Germinal center (tissue), 1 donor: ENCODE results near the gene ANKZF1.
A peak's percentile ranks its signal among the peaks of the same experiment; 100 is the strongest.
"Not testable (repeated sequence)": the region's sequence is repeated elsewhere in the genome, so short reads cannot be mapped to it uniquely, and the experiment has no call there.

Source experiments
- DNase-seq: peaks from one replicate; pipeline ENCODE4 v3.0.0; 2012; ENCODE audit warnings: mixed read lengths, low spot score

The ANKZF1 gene

DNA sequence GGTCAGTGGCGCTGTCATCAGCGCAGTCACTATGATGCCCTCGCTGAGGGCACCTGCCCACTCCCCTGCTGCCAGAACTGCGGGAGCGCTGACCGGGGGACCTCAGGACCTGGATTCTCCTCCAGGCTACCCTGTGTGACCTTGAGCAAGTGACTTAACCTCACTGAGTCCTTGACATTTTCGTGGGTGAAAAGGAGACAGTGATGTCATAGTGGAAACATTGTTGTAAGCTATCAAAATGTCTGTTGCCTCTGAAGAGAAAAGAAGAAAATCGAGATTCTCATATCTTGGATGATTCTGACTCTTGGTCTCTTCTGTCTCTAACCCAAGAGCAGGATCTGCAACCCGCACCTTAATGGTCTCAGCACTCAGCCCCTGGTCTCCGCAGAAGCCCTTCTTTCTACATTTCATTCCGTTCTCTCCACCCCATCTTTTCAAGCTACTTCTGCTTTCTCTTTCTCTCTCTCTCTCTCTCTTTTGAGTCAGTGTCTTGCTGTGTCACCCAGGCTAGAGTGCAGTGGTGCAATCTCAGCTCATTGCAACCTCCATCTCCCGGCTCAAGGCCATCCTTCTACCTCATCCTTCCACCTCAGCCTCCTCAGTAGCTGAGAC, 25.1 kb downstream of the ANKZF1 start:
- peak; percentile 66 for DNase-seq

DNA sequence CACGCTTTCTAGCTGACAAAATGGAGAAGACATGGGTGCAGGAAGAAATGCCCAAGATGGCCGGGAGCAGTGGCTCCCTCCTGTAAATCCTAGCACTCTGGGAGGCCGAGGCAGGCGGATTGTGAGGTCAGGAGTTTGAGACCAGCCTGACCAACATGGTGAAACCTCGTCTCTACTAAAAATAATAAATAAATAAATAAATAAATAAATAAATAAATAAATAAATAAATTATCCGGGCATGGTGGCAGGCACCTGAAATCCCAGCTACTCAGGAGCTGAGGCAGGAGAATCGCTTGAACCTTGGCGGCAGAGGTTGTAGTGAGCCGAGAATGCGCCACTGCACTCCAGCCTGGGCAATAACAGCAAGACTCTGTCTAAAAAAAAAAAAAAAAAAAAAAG, 29.3 kb downstream of the ANKZF1 start:
- DNase-seq = not testable (repeated sequence)

GRCh38 chr2:219261024-219261855, 31.6 kb downstream of the ANKZF1 start:
- no peak for DNase-seq

GRCh38 chr2:219266232-219266631, 36.6 kb downstream of the ANKZF1 start:
- DNase-seq = no peak

- DNase-seq = no peak
These were observed 37.3 kb downstream of the ANKZF1 start for GRCh38 chr2:219266886-219267285.

DNA sequence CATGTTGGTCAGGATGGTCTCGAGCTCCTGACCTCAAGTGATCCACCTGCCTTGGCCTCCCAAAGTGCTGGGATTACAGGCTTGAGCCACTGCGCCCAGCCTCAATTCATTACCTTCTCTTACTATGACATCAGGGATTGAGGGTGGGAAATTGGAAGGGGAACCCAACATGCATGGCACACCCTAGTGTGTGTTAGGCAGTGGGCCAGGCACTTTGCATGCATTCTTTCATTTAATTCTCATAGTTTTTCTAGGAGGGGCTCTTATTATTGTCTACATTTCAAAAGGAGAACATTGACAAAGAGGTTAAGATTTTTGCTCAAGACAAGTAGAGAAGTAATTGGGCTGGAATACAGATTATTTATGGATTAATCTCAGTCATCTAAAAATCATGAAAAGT, 38.7 kb downstream of the ANKZF1 start:
- no peak for DNase-seq

DNA sequence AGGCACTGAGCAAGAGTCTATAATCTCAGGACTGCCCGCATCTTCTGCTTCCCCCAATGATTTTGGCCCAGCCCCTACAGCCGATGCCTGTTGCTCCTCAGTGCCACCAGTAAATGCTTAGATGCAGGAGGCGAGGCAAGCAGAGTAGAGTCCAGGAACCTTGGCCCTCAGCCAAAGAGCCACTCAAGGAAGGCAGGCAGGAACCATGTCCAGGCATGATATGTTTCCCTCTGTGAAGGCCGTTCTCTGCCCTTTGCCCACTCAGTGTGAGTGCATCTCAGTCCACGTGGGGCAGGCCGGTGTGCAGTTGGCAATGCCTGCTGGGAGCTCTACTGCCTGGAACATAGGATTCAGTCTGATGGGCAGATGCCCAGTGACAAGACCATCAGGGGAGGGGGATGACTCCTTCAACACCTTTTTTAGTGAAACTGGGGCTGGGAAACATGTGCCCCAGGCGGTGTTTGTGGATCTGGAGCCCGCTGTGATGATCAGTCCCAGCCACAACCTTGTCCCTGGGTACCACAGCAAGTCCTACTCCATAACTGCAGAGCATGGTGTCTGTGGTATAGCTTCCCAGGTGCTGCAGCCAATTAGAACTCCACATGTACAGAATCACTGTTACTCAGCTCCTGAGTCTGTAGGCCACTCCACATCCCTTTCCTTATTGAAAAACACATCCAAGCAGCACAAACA, 39.9 kb downstream of the ANKZF1 start:
- no peak for DNase-seq

DNA sequence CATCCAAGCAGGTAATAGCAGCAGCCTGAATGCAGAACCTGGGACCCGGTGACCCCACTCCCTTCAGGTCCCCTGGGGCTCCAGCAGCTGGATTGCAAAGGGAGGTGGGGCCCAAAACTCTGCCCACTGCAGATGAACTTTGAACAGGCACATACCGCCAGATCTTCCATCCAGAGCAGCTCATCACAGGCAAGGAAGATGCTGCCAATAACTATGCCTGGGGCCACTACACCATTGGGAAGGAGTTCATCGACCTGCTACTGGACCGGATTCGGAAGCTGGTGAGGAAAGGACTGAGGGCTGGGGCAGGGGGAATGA, 40.4 kb downstream of the ANKZF1 start:
- no peak for DNase-seq

DNA sequence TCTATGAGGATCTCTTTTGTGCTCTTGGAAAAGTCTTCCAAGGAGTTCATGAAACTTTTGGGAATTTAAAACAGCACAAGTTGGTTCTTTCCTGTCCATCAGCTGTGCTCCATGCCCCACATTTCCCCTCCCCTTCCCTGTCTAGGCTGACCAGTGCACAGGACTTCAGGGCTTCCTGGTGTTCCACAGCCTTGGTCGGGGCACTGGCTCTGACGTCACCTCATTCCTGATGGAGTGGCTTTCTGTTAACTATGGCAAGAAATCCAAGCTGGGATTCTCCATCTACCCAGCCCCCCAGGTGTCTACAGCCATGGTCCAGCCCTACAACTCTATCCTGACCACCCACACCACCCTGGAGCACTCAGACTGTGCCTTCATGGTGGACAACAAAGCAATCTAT, 41.4 kb downstream of the ANKZF1 start:
- DNase-seq = no peak

GRCh38 chr2:219272356-219272755, 42.8 kb downstream of the ANKZF1 start:
- DNase-seq = no peak

DNA sequence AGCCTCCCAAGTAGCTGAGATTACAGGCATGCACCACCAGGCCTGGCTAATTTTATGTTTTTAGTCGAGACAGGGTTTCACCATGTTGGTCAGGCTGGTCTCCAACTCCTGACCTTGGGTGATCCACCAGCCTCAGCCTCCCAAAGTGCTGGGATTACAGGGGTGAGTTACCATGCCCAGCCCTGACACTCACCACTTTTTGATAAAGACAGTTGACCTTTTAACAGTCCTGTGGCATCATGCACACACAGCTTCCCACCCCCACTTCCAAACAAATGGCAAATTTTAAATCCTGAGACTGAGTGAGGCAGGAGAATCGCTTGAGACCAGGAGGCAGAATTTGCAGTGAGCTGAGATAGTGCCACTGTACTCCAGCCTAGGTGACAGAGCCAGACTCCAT, 43.4 kb downstream of the ANKZF1 start:
- no peak for DNase-seq

DNA sequence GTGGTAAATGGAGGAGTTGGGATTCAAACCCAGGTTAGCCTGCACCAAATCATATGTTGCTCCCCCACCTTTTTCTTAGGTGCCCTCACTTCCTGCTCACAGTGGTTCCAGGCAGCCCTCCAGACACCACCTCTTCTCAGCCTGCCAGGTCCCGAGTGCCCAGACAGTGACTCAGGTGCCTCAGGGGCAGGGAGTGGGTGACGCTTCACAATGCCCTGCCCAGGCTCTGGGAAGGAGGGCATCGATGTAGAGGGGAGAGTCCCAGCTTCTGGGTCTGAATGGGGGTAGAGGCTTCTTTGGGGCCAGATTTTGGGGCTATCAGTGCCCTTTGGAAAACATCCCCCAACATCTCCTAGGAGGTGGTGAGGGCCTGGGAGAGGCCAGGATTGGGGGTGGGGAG, 44.3 kb downstream of the ANKZF1 start:
- no peak for DNase-seq

DNA sequence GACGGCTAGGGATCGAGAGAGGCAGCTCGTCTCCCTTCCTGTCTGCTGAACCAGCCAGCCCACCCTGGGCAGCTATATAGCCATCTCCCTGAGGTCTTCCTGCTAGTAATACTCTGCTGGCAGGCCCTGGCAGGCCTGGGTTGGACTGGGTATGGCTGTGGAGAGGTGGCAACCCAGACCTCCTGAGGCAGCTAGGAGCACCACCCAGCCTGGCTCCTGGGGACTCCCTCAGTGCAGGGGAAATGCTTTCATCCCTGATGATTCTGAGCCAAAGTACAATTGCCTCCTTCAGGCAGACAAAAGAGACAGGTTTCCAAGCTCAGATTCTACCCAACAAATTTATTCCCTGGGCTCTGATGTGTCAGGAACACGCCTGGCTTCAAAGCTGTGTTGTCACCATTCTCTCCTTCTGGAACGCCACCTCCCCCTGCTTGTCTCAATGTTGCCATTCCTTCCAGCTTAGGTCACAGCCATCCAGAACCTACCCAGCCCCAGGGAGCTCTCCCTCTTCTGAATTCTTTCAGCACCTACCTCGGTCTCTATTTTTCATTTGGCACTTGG, 44.8 kb downstream of the ANKZF1 start:
- DNase-seq = no peak

- DNase-seq = peak; percentile 79
These were observed 48.4 kb downstream of the ANKZF1 start for GRCh38 chr2:219277703-219278654.

DNA sequence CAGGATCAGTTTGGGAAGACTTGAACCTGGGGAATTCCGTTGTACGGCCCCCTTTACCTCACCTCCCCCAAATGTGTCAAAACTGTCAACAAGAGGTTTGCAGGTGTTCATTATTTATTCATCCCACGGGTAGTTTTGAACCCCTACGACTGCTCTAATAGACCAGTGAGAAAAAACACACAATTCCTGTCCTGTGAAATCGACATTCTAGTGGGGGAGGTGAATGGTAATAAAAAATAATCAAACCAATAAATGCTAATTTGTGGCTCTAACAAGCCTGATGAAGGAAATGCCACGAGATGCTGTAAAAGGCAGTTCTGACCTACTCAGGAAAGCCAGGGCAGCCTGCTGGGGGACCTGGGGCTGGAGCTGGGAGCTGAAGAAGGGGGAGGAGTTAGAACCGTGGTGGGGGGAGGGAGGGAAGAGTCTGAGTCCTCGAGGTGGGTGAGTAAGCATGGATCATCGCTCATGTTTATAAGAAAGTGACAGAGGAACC, 49.1 kb downstream of the ANKZF1 start:
- peak; percentile 65 for DNase-seq

DNA sequence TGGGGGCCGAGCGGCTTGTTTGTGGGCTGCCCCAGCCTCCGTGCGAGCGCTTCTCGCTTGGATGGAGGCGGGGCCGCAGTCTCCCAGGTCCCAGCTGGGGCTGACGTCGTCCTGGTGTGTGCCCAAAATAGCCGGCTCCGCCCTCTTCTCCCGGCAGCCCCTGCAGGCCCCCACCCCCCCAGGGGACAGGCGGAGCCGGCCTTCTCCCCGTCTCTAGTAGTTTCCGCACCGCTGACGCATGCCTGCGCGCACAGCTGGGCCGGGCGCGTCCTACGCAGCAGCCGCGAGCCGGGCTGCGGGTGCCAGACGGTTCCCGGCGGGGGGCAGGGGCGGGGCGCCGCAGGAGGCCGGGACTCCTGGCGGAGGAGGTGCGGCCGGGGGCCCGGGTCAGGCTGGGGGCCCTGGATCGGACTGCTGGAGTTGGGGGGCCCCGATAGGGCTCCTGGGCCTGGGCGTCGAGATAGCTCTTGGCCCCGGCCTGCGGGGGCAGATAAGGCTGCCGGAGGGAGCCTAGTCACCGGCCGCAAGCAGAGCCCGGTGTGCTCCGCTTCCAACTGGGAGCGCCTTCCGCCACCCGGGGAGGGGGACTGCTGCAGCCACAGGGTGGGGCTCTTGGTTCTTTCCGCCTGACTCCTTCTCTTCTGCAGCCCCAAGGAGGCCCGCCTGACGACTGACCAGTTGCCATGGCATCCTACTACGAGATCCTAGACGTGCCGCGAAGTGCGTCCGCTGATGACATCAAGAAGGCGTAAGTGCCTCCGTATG, 49.7 kb downstream of the ANKZF1 start, which contains the start of gene DNAJB2:
TSS of gene DNAJB2 (plus strand) at position 216 of the 765 bp plus-strand sequence. CDS start at position 684, 468 bp downstream.
- DNase-seq = peak; percentile 99

- DNase-seq = peak; percentile 84
These were observed 50.4 kb downstream of the ANKZF1 start for GRCh38 chr2:219279916-219280516.

DNA sequence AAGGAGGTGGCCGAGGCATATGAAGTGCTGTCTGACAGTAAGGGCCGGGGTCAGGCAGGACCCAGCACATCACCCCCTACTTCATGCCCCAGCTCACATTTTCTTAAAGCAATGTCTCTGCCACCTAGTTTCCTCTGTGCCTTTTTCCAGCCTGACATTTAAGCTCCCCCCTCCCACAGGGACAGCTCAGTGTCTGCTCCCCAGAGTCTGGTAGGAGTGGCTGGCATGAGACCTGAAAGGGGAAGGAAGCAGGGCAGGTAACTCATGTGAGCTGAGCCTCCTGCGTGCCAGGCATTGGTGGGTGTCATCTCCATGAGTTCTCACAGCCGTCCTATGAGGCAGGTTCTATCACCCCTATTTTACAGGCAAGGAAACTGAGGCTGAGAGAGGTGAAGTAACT, 51.0 kb downstream of the ANKZF1 start:
- no peak for DNase-seq

DNA sequence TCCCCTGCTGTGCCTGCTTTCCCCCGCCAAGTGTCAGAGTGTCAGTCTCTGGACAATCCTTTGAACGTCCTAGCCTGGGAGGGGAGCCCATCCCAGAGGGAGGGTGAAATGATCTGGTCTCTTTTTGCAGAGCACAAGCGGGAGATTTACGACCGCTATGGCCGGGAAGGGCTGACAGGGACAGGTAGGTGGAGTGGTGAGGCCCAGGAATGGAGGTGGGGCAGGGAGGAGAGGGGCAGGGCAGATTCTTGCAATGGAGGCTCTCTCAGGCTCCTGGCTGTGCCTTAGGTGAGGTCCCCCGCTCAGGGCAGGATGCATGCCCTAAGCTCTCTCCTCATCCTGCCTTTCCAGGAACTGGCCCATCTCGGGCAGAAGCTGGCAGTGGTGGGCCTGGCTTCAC, 52.0 kb downstream of the ANKZF1 start:
- no peak for DNase-seq

DNA sequence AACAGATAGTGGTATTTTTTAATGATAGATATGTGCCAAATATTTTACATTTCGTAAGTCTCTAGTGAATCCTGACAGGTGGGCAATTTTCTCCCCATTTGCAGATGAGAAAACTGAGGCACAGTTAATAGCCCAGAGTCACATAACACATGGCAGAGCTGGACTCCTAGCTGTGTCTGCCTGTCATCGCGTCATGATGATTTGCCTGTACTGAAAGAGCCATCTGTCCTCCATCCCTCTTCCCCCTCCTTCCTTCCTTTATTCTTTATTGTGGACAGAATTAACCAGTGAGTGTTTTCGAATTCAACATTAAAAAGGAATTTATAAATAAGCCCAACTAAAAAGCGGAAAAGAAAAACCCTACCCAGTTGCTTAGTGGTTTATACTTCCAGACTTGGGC, 52.8 kb downstream of the ANKZF1 start:
- no peak for DNase-seq
